DOHH2 (cell line): ENCODE data around the gene JOSD1.

Experiments
- EZH2phosphoT487 ChIP-seq: fragments of 200-600 bp; sonication (generic); IDR thresholded peaks from 2 replicates; pipeline ENCODE4 v1.6.1; 2017; ENCODE audit warnings: borderline replicate concordance, mild to moderate bottlenecking, antibody characterized with exemption, low read length, moderate library complexity, mixed read lengths
- TF ChIP-seq, protein P1 (sequence below): fragments of 200-600 bp; sonication (generic); IDR thresholded peaks from one replicate; pipeline ENCODE4 v1.5.1; 2014; ENCODE audit warnings: antibody characterized with exemption, mild to moderate bottlenecking, low read depth, low read length; ENCODE audit not compliant: poor library complexity, severe bottlenecking

DNA sequence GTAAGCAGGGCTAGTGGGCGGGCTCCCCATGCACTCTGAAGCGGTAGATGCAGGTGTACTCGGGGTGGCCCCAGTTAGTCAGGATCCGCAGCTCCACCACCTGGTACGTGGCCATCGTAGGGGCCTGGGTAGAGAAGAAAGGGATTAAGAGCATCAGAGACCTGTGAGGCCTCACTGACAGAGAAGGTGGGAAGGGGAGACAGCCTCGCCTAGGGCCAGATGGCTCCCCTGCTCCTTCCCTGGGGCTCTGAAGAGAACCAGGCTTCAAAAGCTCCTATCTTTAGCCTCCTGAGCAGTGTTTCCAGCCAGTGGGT is 35.5 kb upstream of the JOSD1 start:
- TF ChIP-seq, protein P1, sequence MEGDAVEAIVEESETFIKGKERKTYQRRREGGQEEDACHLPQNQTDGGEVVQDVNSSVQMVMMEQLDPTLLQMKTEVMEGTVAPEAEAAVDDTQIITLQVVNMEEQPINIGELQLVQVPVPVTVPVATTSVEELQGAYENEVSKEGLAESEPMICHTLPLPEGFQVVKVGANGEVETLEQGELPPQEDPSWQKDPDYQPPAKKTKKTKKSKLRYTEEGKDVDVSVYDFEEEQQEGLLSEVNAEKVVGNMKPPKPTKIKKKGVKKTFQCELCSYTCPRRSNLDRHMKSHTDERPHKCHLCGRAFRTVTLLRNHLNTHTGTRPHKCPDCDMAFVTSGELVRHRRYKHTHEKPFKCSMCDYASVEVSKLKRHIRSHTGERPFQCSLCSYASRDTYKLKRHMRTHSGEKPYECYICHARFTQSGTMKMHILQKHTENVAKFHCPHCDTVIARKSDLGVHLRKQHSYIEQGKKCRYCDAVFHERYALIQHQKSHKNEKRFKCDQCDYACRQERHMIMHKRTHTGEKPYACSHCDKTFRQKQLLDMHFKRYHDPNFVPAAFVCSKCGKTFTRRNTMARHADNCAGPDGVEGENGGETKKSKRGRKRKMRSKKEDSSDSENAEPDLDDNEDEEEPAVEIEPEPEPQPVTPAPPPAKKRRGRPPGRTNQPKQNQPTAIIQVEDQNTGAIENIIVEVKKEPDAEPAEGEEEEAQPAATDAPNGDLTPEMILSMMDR: no peak
- no peak for TF ChIP-seq EZH2phosphoT487
